ENCODE data around the gene GNAI3.

GNAI3 gene

DNA sequence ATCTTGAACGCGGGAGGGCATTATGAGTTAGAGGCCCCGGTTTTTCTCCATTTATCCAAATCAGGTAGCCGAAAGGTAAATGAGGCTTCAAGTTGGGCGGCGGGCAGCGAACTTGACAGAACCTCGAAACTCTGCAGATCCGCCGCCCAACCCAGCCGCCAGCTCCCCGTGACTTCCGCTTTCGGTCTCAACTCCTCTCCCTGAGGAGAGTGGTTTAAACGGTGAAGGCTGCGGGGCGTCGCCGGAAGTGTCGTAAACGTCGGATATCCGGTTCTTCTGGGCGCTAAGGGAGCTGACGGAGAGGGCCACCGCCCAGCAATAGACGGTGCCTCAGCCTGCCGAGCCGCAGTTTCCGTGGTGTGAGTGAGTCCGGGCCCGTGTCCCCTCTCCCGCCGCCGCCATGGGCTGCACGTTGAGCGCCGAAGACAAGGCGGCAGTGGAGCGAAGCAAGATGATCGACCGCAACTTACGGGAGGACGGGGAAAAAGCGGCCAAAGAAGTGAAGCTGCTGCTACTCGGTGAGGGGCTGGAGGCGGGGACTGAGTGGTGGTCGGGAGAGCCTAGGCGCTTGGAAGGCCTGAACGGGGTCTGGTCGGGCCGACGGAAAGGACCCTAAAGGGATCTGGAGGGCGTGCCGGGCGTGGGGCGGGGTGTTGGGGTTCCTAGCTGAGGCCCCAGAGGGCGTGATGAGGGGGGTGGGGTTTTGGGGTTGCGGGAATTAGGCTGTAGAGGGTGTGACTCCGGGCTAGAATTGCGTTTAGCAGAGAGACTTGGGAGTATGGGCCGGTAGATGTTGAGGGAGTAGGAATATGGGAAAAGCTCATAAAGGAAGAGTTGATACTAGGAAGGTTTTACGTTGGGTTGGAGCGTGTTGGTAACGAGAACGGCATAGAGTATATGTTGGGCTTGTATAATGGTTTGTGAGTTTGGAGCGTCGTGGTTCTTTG is at the start of gene GNAI3:
GNAI3 (plus strand) TSS at position 295 of the 947 bp plus-strand sequence; CDS start at position 401, 106 bp downstream.
- peak; percentile 94 for DNase-seq (ENCODE audit: low spot score)

DNA sequence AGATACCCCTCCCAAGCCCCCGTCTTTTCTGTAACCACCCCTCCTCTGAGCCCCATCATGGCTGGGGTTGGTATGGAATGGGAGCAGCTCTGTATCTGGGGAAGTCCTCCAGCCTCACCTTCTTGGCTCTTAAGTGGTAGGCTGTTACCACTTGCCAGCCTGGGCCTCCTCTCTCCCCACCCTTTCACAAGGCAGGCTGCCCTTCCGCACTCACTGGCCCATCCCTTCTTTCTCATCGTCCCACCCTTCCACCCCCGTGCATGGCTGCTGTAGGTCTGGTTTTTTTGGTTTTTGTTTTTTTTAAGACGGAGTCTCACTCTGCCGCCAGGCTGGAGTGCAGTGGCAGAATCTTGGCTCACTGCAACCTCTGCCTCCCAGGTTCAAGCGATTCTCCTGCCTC is 49.3 kb upstream of the GNAI3 start:
- no peak for DNase-seq (ENCODE audit: low spot score)

DNA sequence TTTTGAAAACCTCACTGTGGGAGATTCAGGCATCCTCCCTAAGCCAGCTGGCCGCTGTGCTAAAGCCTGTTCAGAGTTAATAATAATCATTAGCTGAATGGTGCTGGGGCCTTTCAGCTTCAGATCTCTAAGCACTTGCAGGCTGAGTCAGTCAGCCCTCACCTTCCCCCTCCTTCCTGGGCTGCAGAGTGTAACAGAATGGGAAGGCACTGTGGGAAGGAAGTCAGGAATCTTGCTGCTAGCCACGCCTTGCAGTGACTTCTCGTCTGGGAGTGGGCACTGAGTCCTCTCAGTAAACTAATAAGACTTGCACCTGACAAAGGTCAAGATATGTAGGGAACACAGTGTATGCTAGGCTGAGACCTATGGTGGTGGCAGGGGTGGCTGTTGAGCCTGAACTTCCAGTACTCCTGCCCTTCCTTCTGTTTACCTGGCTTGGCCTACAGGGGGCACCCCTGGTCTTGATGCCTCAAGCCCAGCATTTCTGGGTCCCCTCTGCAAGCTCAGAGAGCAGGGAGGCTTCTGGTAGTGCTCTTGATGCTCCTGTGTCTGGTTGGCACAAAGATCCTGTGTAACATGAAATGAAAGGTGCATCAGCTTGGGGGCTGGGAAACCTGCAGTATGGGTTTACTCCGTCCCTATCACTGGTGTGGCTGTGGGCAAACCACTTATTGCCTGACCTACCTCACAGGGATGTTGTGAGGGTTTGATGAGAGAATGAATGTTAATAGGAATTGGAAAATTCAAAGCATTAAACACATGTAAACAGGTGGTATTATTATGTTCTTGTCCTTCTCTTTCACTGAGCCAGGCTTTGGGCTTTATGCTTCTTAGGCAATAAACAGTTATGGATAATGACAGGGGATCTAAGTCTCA is 48.5 kb upstream of the GNAI3 start:
- peak; percentile 74 for DNase-seq (ENCODE audit: low spot score)

DNA sequence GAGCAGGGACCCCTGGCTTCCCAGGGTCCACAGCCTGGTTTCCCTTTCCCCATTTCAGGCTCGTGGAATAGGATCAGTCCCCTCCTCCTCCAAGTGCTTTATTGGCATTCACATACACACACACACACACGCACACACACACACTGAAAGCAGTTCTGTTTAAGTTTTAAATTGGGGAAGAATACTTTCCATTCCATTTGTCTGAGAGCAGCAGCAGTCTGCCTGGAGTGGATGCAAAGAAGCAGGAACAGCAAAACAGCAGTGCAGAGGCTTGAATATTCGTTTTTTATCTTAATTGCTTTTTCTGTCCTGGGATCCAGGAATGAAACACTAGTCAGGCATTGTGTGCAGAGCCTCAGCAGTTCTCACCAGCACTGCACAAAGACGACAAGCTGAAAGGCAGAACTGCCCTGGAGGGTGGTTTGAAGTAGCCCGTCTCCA is 47.5 kb upstream of the GNAI3 start:
- DNase-seq (ENCODE audit: low spot score) = no peak

DNA sequence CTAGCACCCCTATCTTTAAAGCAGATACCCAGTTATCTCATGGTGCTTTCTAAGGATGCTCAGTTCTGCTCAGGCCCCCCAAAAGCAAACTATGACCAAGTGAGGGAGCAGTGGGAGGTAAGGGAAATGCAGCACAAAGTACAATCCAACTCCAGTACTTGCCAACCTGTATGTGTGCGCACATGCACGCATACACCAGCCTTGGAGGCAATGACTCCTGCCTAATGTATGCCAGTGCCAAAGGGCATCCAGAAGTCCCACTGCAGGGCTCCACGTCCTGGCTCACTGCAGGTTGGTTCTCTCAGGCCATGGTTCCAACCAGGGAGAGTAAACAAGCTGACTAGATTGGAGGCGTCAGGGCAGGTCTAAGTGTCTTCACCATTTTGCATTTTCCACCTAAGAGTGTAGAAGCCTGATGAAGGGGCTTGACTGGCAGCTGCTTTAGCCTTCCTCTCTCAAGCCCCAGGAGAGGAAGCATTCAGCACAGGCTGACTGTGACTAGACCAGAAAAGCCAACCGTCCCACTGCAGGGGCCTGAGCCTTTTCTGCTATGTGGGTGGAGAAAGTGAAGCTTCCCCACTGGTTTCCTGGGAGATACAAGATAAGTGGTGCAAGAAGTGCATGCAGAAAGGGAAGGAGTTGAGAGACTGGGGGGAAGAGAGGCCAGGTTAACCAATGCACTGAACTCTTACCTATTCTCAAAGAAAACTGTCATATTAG is 46.6 kb upstream of the GNAI3 start:
- no peak for DNase-seq (ENCODE audit: low spot score)

DNA sequence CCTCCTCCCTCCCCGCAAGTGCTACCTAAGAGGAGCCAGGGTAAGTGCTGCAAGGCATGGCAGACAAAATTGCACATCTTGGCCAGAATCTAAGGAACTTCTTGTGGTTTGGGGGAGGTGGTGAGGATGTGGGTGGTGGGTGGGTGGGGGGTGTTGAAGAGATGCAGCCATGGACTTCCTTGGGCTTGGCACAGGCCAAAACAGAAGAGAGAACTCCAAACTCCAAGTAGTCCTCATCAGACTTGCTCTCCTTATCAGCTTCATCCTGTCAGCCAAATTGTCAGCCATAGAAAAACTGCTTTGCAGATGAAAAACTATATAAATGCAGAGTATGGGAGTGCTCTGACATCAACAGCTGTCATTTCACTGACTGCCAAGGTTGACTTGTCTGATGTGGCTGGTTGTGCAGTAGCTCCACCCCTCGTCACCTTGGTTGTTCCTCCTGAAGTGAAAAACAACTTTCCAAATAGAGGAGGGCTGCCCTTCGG is 46.0 kb upstream of the GNAI3 start:
- no peak for DNase-seq (ENCODE audit: low spot score)

DNA sequence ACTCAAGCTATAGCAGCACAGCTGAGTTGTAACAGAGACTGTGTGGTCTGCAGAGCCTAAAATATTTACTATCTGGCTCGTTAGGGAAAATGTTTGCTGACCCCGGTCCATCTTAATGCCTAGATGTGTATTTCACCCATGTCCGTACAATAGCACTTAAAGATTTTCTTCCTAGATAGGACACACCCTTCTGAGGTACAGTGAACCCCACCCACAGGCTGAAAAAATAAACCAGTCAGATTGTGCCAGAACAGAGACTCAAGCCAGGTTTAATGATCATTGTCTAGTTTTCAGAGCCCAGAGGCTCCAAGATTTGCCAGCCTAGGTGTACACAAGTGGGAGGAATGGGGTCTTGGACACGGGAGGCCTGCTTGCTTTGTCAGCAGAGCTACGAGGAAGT is 44.5 kb upstream of the GNAI3 start:
- DNase-seq (ENCODE audit: low spot score) = no peak

DNA sequence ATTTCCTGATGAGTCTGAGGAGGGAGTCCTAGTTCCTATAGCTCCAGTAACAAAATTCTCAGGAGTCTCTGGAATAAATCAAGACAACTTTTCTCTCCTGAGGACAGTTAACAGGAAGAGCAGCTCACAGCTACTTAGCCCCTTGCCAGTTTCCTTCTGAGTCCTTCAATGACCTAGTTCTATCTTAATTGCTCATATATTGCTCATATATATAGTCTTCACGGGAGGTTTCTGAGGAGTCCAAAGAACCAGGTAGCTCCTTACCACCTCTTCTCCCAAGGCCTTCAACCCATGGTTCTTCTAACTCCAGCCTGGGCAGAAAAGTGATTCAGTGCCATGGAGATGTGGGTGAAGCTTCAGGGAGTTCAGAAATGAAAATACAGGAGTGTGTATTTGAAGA is 43.4 kb upstream of the GNAI3 start:
- DNase-seq (ENCODE audit: low spot score) = no peak

DNA sequence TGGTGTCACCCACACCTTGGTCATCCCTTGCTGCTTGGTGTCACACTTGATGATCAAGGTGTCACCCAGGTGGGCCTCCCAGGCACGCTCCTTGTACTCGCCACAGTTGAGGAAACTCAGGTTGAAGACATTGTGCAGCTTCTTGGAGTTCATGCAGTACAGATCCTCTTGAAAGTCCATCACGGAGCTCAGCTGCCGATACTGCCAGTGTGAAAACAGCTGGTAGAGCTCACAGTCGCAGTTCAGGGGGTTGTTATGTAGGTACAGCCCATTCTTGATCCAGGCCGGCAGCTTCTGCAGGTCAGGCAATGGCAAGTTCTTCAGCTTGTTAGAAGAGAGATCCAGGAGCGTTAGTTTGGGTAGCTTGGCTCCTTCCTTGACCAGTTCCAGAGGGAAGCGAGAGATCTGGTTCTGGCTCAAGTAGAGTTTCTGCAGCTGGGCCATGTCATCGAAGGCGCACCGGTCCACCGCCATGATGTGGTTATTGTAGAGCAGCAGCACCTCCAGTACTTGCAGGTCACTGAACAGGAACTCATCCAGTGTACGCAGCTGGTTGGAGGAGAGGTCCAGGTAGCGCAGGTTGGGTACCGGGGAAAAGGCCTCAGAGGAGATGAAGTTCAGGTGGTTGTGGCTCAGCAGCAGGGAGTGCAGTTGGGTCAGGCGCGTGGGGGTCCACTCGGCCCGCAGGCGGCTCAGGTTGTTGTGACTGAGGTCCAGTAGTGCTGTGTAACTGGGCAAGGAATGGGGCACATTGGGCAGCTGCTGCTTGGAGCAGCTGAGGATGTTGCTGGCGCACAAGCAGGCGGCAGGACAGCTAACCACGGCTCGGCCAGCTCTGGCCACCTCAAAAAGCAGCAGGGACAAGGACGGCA is 40.2 kb upstream of the GNAI3 start:
- DNase-seq (ENCODE audit: low spot score) = no peak

DNA sequence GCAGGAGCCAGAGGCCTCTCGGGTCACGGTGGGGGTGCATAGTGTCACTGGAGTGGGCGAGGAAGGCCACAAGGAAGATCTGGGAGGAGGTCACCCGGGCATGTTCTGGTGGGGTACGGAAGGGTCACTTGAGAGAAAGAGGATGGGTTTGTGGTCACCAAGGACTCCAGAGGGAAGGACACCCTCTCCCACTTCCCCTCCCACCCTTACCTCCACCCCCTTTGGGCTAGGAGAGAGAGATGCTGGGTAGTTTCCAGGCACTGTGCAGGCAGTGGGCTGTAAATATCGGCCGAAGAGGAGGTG is 39.6 kb upstream of the GNAI3 start:
- no peak for DNase-seq (ENCODE audit: low spot score)

DNA sequence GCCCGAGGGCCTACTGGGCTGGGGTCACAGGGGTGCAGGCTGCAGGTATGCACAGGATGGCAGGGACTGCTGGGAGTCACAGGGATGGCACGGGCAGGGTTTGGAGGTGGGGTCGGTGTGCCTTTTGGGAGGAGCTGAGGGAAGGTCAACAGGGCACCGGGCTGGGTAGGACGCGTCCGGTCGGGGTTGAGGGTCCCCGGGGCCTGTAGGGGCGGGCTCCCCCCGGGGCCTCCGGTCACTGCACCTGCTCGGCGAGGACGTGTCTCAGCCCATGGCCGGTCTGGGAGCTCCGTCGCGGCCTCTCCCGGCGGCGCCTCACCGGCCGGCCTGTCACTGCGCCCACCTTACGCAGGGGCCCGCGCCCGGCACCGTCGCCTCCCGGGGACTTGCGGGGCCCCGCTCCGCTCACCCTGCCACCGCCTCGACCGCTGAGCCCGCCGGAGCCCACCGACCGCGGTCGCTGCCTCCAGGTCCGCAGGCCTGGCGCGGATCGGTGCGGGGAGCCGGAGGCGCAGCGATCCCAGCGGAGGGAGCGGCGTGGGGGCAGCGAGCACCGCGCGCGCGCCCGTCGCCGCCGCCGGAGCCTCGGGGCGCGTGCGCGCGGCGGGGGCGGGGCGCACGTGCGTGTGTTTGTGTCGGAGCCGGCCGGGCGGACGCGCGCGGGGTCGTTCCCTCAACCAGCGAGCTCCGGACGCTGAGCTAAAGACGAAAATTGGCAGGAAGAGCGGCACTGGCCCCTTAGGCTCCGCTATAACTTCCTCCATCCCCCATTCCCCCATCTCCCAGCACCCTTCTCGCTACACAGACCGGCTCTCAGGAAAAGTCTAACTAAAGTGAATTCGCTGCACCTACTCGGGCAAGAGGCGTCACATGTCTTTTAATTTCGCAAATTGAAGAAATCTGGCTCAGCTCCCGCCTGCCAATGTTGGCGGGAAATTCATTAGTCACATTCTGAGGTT is 39.0 kb upstream of the GNAI3 start, which contains the start of gene AMIGO1:
AMIGO1 (minus strand) TSS at position 552 of the 959 bp plus-strand sequence. CDS start 815 bp downstream, outside the sequence.
- no peak for DNase-seq (ENCODE audit: low spot score)

DNA sequence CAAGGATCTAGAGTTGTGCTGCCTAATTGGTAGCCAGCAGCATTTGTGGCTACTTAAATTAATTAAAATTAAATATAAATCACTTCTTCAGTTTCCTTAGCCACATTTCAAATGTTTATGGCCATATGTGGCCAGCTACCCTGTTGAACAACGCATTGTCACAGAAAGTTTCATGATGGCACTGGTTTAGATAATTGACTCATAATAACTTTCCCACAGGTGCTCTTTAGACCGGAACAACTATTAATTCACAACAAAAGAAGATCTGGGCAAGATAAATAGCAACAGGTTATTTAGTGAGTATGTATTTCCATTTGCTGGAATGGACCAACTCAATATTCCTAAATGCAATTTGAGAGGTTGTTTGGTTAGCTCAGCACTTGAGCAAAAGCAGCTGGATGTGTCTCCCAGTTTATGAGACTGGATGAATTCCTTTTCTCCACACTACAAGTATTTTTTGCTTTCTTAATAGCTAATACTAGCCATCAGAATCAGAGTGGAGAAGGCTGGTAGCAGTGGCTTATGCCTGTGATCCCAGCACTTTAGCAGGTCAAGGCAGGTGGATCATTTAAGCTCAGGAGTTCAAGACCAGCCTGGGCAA is 35.2 kb upstream of the GNAI3 start:
- DNase-seq (ENCODE audit: low spot score) = no peak

DNA sequence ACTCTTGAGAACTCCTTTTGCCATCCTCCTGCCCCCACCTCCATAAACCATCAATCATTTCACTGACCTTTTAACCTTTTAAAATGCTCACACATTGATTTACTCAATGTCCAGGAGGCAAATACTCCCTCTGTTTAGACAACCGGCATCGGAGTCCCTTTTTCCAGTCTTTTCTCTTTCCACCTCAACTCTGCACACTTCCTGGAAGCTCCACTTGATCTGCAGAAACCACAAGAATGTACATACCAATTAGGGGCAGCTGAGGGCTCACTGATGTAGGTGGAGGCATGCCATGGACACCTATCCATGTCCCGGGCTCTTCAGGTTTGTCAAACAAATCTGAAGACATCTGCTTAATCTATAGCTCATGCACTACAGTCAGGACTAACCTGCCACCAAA is 33.6 kb upstream of the GNAI3 start:
- DNase-seq (ENCODE audit: low spot score) = no peak

DNA sequence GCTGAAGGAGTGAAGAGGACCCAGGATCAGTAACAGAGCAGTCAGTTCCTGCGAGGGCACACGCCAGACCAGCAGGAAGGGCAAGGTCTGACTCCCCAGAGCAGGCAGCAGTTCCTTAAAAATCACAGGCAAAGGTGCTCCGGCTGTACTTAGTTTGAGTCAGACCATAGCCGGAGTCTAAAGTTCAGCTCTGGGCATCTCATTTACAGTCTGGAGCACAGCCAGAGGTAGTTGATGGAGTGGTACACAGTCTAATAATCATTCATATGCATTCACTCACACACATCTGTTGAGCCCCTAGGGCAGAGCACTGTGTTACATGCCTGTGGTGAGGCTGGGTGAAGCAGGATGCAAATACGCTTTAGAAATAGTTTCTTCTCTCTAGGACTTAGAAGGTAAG is 31.5 kb upstream of the GNAI3 start:
- no peak for DNase-seq (ENCODE audit: low spot score)

DNA sequence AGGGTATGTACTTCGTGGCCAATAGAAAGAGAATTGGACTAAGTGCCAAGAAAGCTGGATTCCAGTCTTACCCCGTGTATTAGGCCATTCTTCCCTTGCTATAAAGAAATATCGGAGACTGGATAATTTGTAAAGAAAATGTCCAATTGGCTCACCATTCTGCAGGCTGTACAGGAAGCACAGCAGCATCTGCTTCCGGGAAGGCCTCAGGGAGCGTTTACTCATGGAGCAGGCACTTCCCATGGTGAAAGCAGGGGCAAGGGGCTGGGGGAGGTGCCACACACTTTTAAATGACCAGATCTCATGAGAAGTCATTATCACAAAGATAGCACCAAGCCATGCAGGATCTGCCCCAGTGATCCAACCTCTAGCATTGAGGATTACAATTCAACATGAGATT is 31.1 kb upstream of the GNAI3 start:
- DNase-seq (ENCODE audit: low spot score) = no peak

DNA sequence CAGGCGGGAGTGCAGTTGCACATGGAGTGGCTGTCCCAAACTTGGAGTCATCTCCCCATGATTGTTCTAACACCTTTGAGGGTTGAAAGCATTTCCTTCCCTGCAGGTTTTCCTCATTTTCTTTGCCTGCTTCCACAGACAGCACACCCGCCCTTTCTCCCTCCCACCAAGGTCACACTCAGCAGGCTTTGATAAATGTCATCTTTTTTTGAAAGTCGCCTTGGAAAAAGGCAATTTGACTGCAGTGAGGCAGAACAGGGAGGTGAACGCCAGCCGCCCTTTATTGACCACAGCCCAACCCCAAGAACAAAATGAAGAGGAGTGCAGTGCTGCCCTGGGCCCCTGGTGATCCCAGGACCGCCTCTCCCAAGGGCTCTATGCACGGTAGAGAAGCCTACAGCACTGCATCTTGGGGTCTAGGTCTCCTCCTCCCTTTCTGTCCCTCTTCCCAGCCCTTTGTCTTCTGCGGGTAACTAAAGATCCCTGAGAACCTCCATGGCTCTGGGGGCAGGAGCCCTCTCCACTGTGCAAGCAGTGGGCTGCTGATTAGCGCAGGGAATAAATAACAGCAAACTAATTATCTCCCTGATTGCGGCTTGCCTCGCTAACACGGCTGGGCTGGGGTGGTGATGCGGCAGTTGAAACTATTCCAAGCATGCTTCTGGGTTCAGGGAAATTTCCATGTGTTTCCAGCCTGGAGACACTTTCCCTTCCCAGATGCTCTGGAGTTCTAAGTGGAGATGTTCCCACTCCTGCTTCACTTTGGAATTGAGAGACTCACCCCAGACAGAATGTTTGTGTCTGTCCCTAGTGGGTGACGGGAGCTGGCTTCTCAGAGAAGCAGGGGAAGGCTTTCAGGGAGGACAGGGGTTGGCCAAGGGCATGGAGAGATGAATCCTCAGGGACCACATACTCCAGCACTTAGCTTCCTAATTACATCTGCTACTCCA is 27.1 kb upstream of the GNAI3 start:
- DNase-seq (ENCODE audit: low spot score) = no peak

DNA sequence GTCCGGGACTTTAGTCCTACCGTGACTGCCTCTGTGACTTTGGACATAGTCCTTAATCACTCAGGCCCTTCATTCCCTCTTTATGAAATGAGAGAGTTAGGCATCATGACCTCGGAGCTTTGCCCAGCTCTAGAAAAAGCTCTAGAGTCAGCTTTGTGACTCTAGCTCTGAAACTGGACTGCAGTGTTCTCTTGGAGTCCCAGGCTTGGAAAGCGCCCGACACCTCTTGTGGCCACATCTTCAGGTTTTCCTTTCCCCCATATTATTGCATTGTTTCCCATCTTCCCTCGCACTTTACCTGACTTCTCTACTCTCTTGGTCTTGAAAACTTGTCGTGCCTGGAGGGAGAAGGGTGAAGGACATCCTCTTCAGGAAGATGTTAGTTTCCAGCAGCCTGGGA is 26.4 kb upstream of the GNAI3 start:
- DNase-seq (ENCODE audit: low spot score) = no peak

DNA sequence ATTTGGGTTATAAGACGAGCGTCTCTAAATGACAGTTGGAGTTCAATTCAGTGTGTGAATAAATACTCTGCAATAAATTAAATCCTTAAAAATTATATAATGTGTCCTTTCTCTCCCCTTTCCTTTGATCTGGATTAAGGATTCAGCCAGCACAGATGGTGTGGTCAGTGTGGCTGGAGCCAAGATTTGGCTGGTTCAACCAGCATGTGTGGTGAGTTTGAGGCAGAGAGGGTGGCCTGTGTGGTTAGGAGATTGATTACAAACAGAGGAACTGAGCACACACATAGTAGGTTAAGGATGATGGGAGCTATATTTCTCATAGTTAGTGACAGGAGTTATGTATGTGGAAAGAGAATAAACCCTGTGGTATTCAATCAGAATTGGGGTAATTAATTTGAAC is 24.7 kb upstream of the GNAI3 start:
- DNase-seq (ENCODE audit: low spot score) = no peak

Measured in kidney capillary endothelial cell (primary cell).